Measurements from ENCODE around the gene MARCHF5. TPM values are rescaled to one million over a fixed set of nuclear protein-coding genes. Genes with fewer than 3 reads are reported as not detected.
"Not testable (repeated sequence)": the region's sequence is repeated elsewhere in the genome, so short reads cannot be mapped to it uniquely, and the experiment has no call there.

MARCHF5 gene
- total RNA-seq, 1 donor from 2014 or later, result 24.8 TPM

DNA sequence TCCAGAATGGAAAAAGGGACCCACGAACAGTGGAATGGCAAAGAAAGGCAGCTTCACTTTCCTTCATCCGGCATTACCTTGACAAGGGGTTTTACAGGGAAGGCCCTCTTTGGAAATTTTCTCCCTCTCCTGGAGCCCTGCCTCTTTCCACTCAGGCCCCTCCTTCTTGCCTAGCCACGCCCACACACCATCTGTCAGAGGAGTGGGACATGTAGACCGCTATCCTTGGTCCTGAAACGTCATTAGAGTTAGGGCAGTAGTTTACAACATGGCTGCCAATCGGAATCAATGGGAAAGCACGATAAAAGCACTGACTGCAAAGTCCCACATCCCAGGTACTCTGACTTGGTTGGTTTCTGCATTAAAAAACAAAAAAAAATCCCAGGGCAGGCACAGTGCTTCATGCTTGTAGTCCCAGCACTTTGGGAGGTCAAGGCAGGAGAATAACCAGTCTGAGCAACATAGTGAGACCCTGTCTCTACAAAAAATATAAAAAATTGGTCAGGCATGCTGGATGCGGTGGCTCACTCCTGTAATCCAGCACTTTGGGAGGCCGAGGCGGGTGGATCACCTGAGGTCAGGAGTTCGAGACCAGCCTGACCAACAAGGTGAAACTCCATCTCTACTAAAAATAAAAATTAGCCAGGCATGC is 96.4 kb downstream of the MARCHF5 start:
- no peak for DNase-seq

DNA sequence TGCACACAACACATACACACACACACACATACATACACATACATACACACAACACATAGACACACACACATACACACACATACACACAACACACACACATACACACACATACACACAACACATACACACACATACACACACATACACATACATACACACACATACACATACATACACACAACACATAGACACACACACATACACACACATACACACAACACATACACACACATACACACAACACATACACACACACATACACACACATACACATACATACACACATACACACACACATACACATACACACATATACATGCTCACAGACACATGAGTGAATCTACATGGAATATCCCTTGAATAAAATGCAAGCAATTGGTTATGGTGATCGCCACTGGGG is 102.2 kb downstream of the MARCHF5 start:
- not testable (repeated sequence) for DNase-seq

DNA sequence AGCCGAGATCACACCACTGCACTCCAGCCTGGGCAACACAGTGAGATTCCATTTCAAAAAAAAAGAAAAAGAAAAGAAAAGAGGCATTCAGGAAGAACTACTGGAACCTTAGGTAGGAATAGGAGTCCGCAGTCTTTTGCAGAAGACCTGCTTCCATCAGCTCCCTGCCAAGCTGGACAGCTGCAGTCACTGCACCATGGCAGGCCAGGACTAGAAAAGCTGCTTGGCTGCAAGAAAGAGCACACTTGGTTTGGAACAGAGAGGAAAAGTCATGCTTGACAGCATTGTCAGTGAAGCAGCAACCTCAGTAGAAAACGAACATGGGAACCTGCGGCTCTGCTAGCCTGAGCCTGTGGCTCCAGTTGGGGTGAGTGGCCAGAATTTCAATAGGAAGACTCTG is 104.3 kb downstream of the MARCHF5 start:
- no peak for DNase-seq

DNA sequence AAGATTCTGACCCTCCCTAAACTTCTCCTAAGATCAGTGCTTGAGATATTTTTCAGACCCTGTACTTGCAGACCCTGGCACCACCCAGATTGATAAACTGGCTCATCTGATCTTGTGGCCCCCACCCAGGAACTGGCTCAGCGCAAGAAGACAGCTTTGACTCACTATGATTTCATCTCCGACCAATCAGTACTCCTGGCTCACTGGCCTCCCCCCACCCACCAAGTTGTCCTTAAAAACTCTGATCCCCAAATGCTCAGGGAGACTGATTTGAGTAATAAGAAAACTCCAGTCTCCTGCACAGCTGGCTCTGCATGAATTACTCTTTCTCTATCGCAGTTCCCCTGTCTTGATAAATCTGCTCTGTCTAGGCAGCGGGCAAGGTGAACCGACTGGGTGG is 111.3 kb downstream of the MARCHF5 start:
- not testable (repeated sequence) for DNase-seq

Small RNA genes lying within 50 kb of the gene (small RNA-seq; reads per million reads assigned to genes)
- gene RF00019 (not detected), gene RNY3P12 (not detected)

Other genes with a start within 250 kb of the MARCHF5 start
- 22.0 TPM for gene CPEB3, start 89 bp upstream of the MARCHF5 start, total RNA-seq